ENCODE results near the gene MMP21. TPM values are rescaled to one million over a fixed set of nuclear protein-coding genes. Genes with fewer than 3 reads are reported as not detected.

The MMP21 gene
- total and polyA plus RNA-seq, 2 experiments from 2014 or later = not detected

DNA sequence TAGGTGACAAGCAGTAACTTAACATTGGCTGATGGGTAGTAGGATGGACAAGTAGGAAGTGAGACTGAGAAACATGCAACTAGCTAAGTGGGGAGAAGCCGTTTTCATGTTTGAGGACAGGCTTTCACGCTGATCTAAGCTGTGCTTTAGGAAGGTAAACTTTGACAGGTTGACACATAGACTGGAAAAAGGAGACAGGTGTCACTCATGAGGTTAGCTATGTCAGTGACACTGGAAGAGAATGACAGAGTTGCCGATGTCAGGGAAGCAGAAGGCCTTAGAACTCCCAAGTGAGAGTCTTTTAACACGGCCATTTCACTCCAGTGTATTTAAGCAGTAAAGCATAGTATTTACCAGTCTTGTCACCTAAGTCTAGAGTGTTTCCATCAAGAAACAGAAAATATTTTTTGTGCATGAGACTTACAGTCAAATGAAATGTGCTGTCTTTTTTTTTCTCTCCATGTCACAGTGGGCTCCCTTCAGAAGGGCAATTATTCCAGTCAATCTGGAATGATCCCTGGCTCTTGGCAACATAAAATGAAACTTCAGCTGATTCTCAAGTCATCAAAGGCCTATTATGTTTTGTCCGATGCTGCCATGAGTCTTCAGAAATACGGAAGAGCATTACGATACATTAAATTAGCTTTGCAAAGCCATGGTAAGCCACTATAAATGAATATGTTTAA, 35.5 kb downstream of the MMP21 start (continued):
- TF ChIP-seq, protein P1, sequence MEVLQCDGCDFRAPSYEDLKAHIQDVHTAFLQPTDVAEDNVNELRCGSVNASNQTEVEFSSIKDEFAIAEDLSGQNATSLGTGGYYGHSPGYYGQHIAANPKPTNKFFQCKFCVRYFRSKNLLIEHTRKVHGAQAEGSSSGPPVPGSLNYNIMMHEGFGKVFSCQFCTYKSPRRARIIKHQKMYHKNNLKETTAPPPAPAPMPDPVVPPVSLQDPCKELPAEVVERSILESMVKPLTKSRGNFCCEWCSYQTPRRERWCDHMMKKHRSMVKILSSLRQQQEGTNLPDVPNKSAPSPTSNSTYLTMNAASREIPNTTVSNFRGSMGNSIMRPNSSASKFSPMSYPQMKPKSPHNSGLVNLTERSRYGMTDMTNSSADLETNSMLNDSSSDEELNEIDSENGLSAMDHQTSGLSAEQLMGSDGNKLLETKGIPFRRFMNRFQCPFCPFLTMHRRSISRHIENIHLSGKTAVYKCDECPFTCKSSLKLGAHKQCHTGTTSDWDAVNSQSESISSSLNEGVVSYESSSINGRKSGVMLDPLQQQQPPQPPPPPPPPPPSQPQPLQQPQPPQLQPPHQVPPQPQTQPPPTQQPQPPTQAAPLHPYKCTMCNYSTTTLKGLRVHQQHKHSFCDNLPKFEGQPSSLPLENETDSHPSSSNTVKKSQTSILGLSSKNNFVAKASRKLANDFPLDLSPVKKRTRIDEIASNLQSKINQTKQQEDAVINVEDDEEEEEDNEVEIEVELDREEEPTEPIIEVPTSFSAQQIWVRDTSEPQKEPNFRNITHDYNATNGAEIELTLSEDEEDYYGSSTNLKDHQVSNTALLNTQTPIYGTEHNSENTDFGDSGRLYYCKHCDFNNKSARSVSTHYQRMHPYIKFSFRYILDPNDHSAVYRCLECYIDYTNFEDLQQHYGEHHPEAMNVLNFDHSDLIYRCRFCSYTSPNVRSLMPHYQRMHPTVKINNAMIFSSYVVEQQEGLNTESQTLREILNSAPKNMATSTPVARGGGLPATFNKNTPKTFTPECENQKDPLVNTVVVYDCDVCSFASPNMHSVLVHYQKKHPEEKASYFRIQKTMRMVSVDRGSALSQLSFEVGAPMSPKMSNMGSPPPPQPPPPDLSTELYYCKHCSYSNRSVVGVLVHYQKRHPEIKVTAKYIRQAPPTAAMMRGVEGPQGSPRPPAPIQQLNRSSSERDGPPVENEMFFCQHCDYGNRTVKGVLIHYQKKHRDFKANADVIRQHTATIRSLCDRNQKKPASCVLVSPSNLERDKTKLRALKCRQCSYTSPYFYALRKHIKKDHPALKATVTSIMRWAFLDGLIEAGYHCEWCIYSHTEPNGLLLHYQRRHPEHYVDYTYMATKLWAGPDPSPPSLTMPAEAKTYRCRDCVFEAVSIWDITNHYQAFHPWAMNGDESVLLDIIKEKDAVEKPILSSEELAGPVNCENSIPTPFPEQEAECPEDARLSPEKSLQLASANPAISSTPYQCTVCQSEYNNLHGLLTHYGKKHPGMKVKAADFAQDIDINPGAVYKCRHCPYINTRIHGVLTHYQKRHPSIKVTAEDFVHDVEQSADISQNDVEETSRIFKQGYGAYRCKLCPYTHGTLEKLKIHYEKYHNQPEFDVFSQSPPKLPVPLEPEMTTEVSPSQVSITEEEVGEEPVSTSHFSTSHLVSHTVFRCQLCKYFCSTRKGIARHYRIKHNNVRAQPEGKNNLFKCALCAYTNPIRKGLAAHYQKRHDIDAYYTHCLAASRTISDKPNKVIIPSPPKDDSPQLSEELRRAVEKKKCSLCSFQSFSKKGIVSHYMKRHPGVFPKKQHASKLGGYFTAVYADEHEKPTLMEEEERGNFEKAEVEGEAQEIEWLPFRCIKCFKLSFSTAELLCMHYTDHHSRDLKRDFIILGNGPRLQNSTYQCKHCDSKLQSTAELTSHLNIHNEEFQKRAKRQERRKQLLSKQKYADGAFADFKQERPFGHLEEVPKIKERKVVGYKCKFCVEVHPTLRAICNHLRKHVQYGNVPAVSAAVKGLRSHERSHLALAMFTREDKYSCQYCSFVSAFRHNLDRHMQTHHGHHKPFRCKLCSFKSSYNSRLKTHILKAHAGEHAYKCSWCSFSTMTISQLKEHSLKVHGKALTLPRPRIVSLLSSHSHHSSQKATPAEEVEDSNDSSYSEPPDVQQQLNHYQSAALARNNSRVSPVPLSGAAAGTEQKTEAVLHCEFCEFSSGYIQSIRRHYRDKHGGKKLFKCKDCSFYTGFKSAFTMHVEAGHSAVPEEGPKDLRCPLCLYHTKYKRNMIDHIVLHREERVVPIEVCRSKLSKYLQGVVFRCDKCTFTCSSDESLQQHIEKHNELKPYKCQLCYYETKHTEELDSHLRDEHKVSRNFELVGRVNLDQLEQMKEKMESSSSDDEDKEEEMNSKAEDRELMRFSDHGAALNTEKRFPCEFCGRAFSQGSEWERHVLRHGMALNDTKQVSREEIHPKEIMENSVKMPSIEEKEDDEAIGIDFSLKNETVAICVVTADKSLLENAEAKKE (CRISPR knock-in tag; IDR thresholded peaks at IDR 0.05) = no peak
- TF ChIP-seq ETS1 (IDR thresholded peaks at IDR 0.05) (no peak), CREB1 (CRISPR knock-in tag; IDR thresholded peaks at IDR 0.05; ENCODE audit: low read depth) (no peak), ZNF114 (CRISPR knock-in tag; IDR thresholded peaks at IDR 0.05) (no peak), POLR2AphosphoS5 (IDR thresholded peaks at IDR 0.05; ENCODE audit: low read depth) (no peak), NANOG (IDR thresholded peaks at IDR 0.05; ENCODE audit: borderline replicate concordance) (no peak), EZH2phosphoT487 (IDR thresholded peaks at IDR 0.05; ENCODE audit: unreplicated experiment) (no peak), STAT1 (IDR thresholded peaks at IDR 0.05; ENCODE audit: unreplicated experiment) (no peak), JUNB (IDR thresholded peaks at IDR 0.05; ENCODE audit: unreplicated experiment) (no peak)
- TF ChIP-seq, protein P2, sequence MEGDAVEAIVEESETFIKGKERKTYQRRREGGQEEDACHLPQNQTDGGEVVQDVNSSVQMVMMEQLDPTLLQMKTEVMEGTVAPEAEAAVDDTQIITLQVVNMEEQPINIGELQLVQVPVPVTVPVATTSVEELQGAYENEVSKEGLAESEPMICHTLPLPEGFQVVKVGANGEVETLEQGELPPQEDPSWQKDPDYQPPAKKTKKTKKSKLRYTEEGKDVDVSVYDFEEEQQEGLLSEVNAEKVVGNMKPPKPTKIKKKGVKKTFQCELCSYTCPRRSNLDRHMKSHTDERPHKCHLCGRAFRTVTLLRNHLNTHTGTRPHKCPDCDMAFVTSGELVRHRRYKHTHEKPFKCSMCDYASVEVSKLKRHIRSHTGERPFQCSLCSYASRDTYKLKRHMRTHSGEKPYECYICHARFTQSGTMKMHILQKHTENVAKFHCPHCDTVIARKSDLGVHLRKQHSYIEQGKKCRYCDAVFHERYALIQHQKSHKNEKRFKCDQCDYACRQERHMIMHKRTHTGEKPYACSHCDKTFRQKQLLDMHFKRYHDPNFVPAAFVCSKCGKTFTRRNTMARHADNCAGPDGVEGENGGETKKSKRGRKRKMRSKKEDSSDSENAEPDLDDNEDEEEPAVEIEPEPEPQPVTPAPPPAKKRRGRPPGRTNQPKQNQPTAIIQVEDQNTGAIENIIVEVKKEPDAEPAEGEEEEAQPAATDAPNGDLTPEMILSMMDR (conservative IDR thresholded peaks at IDR 0.05; ENCODE audit: low read depth in 2 of 2) = no peak
